Fibroblast of peridontal ligament (primary cell): ENCODE data around the gene MPV17.

ENCODE experiments used
- DNase-seq: peaks from one replicate; pipeline ENCODE4 v3.0.0-alpha.2; 2010; ENCODE audit errors: extremely low read depth

MPV17 gene

GRCh38 chr2:27265536-27265870, 57.4 kb downstream of the MPV17 start:
- no peak for DNase-seq

- no peak for DNase-seq
These were observed 58.0 kb downstream of the MPV17 start for GRCh38 chr2:27264753-27265535.

- no peak for DNase-seq
These were observed 58.6 kb downstream of the MPV17 start for GRCh38 chr2:27264253-27264752.

GRCh38 chr2:27263287-27264252, 59.3 kb downstream of the MPV17 start:
- DNase-seq: no peak

- DNase-seq: no peak
These were observed 60.3 kb downstream of the MPV17 start, which contains the start of gene SLC30A3 for GRCh38 chr2:27262379-27263286. Gene SLC30A3, minus strand, starts transcription at chr2:27263047. Its CDS starts 141 bp downstream, at chr2:27262906.

GRCh38 chr2:27261926-27262298, 61.0 kb downstream of the MPV17 start:
- no peak for DNase-seq

- no peak for DNase-seq
These were observed 61.5 kb downstream of the MPV17 start for GRCh38 chr2:27261241-27261925.
